Esophagus squamous epithelium (tissue), 4 donors: ENCODE measurements around the gene CEP20.

Source experiments
- POLR2A ChIP-seq, 4 donors: fragments of 450-650 bp; IDR thresholded peaks; one replicate each; pipeline ENCODE4 v1.6.1; 2017; ENCODE audit warnings: antibody characterized with exemption in 4 of 4, mild to moderate bottlenecking in 4 of 4, moderate library complexity in 3 of 4
- TF ChIP-seq, protein P1 (sequence below), 6 experiments: fragments of 450-650 bp in 4 of 6; fragments of 200-600 bp in 2 of 6; sonication (generic) in 2 of 6; IDR thresholded peaks; one replicate each; pipeline ENCODE4 v1.5.1; 2016 to 2019; ENCODE audit warnings: antibody characterized with exemption in 6 of 6, mild to moderate bottlenecking in 4 of 6, moderate library complexity in 4 of 6

DNA sequence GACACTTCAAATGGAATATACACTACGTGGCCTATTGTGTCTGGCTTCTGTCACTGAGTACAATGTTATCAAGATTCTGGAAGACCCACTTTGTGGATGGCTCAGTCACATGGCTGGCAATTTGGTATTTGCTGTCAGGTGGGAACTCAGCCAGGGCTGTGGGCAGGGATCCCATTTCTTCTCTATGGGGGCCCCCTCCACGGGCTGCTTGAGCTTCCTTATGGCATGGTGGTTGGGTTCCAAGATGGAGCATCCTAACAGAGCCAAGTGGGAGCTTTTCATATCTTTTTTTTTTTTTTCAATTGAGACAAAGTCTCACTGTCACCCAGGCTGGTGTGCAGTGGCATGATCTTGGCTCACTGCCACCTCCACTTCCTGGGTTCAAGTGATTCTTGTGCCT, 18.0 kb upstream of the CEP20 start:
- TF ChIP-seq, protein P1, sequence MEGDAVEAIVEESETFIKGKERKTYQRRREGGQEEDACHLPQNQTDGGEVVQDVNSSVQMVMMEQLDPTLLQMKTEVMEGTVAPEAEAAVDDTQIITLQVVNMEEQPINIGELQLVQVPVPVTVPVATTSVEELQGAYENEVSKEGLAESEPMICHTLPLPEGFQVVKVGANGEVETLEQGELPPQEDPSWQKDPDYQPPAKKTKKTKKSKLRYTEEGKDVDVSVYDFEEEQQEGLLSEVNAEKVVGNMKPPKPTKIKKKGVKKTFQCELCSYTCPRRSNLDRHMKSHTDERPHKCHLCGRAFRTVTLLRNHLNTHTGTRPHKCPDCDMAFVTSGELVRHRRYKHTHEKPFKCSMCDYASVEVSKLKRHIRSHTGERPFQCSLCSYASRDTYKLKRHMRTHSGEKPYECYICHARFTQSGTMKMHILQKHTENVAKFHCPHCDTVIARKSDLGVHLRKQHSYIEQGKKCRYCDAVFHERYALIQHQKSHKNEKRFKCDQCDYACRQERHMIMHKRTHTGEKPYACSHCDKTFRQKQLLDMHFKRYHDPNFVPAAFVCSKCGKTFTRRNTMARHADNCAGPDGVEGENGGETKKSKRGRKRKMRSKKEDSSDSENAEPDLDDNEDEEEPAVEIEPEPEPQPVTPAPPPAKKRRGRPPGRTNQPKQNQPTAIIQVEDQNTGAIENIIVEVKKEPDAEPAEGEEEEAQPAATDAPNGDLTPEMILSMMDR (IDR thresholded peaks at IDR 0.05), result no peak
- no peak for TF ChIP-seq POLR2A (IDR thresholded peaks at IDR 0.05)
